HG03103 (cell line): Measurements from ENCODE around the gene SLC22A31.
"Not testable (repeated sequence)": the region's sequence is repeated elsewhere in the genome, so short reads cannot be mapped to it uniquely, and the experiment has no call there.

Experiments used
- ATAC-seq: cut with Tn5 transposase; IDR thresholded peaks from one replicate; pipeline ENCODE4 v1.9.1; 2021; ENCODE audit warnings: low read depth; ENCODE audit not compliant: unreplicated experiment

SLC22A31 gene

DNA sequence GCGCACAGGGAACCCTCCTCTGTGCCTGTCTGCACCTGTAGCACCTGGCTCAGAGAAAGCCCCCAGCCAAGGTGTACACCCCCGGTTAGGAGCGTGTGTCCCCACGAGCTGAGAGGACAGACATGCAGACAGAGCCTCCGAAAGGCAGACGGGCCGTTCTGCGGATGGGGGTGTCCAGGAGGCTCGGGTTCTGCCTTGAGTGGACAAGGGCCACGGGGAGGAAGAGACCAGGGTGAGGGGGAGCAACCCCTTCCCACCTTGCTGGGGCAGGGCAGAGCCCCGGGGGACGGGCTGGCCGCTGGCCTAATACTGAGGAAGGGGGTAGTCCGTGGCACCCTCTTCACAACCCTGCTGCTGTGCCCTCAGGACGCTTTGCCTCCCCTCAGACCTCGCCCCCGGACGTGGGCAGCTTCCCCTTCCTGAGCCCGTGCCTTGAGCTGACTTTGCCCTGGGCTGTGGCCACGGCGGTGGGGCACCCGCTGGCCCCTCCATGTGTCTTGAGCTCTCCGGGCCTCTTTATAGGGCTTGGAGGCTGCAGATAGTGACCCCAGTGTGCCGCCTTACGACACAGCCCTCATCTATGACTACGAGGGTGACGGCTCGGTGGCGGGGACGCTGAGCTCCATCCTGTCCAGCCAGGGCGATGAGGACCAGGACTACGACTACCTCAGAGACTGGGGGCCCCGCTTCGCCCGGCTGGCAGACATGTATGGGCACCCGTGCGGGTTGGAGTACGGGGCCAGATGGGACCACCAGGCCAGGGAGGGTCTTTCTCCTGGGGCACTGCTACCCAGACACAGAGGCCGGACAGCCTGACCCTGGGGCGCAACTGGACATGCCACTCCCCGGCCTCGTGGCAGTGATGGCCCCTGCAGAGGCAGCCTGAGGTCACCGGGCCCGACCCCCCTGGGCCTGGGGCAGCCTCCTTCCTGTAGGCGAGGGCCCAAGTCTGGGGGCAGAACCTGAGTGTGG, 5.7 kb downstream of the SLC22A31 start:
- ATAC-seq = no peak

DNA sequence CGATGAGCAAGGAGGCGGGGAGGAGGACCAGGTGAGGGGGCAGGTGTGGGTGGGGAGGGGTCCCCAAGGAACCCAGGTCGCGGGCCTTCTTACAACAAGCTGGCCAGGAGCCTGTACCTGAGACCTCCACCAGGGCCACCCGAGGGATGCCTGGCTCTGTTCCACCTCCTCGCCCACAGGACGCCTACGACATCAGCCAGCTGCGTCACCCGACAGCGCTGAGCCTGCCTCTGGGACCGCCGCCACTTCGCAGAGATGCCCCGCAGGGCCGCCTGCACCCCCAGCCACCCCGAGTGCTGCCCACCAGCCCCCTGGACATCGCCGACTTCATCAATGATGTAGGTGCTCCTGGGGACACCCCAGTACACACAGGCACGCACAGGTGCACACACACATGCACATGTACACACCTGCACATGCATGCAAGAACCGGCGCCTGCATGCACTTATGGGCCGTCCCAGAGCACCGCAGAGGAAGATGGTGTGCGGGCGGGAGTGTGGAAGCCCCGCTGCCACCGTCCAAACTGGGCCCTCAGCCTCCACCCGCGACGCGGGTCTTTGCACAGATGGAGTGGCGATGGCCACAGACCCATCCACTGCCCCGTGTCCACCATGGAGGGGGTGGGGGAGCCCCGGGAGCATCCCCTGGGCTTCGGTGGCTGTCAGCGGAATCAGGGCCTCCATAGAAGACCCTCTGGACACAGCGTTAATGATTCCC, 6.6 kb downstream of the SLC22A31 start:
- no peak for ATAC-seq

GRCh38 chr16:89192956-89193575, 7.3 kb downstream of the SLC22A31 start:
- ATAC-seq = no peak

DNA sequence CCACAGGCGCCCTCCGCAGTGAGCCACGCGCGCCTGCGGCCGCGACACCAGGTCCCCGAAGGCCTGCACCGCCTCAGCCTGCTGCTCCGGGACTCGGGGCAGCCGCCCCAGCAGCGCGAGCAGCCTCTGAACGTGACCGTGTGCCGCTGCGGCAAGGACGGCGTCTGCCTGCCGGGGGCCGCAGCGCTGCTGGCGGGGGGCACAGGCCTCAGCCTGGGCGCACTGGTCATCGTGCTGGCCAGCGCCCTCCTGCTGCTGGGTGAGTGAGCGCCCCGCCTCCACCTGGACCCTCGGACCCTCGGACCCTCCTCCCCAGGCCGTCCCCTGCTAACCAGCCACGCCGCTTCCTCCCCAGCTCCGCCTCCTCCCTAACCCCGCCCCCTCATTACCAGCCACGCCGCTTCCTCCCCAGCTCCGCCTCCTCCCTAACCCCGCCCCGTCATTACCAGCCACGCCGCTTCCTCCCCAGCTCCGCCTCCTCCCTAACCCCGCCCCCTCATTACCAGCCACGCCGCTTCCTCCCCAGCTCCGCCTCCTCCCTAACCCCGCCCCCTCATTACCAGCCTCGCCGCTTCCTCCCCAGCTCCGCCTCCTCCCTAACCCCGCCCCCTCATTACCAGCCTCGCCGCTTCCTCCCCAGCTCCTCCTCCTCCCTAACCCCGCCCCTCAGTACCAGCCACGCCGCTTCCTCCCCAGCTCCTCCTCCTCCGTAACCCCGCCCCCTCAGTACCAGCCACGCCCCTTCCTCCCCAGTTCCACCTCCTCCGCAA, 8.0 kb downstream of the SLC22A31 start:
- ATAC-seq = not testable (repeated sequence)

- no peak for ATAC-seq
Measured at GRCh38 chr16:89191901-89192185, 8.5 kb downstream of the SLC22A31 start.

DNA sequence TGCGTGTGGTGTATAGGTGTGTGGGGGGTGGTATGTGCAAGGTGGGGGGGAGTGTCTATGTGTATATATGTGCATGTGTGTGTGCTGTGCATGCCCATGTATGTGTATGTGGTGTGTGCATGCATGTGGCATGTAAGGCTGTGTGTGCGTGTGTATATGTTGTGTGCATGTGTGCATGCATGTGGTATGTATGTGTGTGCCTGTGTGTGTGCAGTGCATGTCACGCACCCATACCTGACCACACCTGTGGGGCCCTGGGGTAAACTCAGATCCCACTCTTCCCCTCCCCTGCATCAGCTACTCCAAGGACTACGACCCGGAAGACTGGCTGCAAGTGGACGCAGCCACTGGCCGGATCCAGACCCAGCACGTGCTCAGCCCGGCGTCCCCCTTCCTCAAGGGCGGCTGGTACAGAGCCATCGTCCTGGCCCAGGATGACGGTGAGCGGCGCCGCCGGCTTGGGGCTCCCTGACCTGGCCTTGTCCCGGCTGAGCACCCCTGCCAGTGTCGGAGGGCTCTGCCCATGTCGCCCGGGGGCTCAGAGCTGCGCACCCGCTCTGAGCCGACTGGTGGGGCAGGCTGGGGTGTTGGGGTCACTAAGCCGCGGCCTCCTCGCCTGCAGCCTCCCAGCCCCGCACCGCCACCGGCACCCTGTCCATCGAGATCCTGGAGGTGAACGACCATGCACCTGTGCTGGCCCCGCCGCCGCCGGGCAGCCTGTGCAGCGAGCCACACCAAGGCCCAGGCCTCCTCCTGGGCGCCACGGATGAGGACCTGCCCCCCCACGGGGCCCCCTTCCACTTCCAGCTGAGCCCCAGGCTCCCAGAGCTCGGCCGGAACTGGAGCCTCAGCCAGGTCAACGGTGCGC, 9.1 kb downstream of the SLC22A31 start:
- ATAC-seq = no peak

GRCh38 chr16:89190150-89190958, 10.0 kb downstream of the SLC22A31 start:
- no peak for ATAC-seq

DNA sequence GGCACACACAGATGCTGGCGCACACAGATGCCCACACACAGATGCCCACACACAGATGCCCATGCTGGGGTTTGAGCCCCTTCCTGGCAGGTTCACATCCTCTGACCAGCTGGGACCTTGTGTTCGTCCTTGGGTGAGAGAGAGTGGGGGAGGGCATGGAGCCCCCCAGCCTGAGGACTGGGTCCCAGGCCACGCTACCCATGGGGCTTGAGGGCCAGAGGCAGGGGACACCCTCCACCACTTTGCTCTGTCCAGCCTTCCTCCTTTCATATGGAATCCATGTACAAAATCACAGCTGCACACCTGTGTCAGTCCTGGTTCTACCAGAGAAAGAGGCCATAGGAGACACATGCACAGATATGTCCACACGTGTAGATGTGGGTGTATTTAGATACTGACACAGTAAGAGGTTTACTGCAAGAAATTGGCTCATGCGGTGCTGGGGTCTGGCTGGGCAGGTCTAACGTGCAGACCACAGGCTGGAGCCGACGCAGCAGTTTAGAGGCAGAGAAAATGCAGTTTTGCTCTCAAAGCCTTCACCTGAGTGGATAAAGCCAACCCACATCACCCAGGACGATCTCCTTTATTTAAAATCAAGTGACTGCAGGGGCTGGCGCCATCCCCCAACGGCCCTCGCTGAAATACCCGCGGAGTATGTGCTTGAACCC, 10.8 kb downstream of the SLC22A31 start:
- ATAC-seq = no peak

DNA sequence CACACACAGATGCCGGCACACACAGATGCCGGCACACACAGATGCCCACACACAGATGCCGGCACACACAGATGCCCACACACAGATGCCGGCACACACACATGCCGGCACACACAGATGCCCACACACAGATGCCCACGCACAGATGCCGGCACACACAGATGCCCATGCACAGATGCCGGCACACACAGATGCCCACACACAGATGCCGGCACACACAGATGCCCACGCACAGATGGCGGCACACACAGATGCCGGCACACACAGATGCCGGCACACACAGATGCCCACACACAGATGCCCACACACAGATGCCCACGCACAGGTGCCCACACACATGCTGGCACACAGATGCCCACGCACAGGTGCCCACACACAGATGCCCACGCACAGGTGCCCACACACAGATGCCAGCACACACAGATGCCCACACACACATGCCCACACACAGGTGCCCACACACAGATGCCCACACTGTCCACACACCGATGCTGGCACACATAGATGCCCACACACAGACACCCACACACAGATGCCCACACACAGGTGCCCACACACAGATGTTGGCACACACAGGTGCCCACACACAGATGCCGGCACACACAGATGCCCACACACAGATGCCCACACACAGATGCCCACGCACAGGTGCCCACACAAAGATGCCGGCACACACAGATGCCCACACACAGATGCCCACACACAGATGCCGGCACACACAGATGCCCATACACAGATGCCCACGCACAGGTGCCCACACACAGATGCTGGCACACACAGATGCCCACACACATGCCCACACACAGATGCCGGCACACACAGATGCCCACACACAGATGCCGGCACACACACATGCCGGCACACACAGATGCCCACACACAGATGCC, 11.6 kb downstream of the SLC22A31 start:
- ATAC-seq = not testable (repeated sequence)

DNA sequence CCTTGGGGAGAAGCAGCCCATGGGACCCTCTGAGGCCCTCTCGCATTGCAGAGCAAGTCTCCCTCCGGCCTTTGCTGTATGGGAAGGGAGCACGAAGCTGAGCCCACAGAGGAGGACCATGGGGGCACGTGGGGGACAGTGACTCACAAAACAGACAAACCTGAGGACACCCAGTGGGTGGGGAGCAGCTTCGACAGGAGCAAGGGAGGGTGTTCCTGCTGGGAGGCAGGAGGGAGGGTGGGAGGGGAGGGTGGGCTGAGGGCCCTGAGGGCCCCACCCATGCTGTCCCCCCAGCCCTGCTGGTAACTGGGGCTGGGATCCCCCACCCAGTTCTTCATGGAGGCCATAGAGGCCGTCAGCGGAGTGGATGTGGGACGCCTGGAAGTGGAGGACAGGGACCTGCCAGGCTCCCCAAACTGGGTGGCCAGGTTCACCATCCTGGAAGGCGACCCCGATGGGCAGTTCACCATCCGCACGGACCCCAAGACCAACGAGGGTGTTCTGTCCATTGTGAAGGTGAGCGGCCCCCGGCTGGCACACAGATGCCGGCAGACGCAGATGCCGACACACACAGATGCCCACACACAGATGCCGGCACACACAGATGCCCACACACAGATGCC, 12.5 kb downstream of the SLC22A31 start:
- no peak for ATAC-seq

GRCh38 chr16:89187032-89187769, 13.1 kb downstream of the SLC22A31 start:
- no peak for ATAC-seq

DNA sequence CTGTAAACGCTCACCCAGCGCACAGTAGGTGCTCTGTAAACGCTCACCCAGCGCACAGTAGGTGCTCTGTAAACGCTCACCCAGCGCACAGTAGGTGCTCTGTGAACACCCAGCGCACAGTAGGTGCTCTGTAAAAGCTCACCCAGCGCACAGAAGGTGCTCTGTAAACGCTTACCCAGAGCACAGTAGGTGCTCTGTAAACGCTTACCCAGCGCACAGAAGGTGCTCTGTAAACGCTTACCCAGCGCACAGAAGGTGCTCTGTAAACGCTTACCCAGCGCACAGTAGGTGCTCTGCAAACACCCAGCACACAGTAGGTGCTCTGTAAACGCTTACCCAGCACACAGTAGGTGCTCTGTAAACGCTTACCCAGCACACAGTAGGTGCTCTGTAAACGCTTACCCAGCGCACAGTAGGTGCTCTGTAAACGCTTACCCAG, 13.7 kb downstream of the SLC22A31 start:
- ATAC-seq = not testable (repeated sequence)

DNA sequence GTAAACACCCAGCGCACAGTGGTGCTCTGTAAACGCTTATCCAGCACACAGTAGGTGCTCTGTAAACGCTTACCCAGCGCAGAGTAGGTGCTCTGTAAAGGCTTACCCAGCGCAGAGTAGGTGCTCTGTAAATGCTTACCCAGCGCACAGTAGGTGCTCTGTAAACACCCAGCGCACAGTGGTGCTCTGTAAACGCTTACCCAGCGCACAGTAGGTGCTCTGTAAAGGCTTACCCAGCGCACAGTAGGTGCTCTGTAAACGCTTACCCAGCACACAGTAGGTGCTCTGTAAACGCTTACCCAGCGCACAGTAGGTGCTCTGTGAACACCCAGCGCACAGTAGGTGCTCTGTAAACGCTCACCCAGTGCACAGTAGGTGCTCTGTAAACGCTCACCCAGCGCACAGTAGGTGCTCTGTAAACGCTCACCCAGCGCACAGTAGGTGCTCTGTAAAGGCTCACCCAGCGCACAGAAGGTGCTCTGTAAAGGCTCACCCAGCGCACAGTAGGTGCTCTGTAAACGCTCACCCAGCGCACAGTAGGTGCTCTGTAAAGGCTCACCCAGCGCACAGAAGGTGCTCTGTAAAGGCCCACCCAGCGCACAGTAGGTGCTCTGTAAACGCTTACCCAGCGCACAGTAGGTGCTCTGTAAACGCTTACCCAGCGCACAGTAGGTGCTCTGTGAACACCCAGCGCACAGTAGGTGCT, 14.3 kb downstream of the SLC22A31 start:
- not testable (repeated sequence) for ATAC-seq

DNA sequence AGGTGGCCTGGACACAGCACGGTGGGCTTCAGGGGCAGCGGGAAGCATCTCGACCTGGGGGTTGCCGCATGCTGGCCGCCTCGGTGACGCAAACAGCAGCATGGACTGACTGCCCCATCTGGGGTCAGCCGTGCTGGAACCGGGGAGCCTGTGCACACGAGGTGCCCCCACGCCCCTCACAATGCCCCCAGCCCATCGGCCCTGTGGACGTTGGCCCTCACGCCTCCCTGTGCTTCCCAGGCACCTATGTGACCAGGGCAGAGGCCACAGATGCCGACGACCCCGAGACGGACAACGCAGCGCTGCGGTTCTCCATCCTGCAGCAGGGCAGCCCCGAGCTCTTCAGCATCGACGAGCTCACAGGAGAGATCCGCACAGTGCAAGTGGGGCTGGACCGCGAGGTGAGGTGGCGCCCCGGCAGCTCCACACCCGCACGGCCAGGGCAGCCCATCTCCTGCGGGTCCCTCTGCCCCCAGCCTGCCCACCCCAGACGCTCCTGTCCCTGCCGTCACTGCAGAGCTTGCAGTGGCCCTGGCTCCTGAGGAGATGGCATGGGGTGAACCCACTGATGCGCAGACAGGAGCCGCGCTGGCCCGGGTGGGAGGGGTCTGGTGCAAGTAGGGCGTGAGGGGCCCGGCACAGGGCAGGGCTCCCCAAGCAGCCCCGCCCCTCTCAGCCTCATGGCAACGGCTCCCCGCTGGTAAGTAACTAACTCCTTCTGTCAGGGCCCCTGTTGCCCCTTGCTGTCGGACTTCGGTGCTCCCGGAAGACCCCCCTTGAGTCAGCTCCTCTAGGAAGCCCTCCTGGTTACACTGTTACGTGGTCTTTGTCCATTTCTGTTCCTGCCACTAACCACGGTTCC, 15.2 kb downstream of the SLC22A31 start:
- no peak for ATAC-seq

- no peak for ATAC-seq
Measured at GRCh38 chr16:89184677-89184932, 15.7 kb downstream of the SLC22A31 start.
